A549 (cell line): ENCODE results near the gene SPPL2B. TPM values are rescaled to one million over a fixed set of nuclear protein-coding genes. Genes with fewer than 3 reads are reported as not detected.

ENCODE experiments used
- ATAC-seq, 2 experiments: fragments of 200-7000 bp in 1 of 2; fragments of >200 bp in 1 of 2; cut with Nextera tagmentation in 1 of 2; cut with Tn5 transposase in 1 of 2; 3 replicates each; pipeline versions ENCODE4 v1.8.0 to v1.9.1; 2018 to 2020; ENCODE audit warnings: mild to moderate bottlenecking in 1 of 2, moderate library complexity in 1 of 2
- CTCF ChIA-PET: fragments of 300-600 bp; sonication (Branson Sonifier 250); formaldehyde crosslinking; extraction: SDS; loops from one replicate; lab custom pipeline; 2021; ENCODE audit warnings: antibody characterized with exemption, inconsistent platforms; lab: Yijun Ruan, JAX
- POLR2A ChIA-PET: fragments of 350-600 bp; formaldehyde crosslinking; extraction: SDS; loops from one replicate; lab custom pipeline; 2021; ENCODE audit warnings: antibody characterized with exemption, inconsistent platforms; lab: Yijun Ruan, JAX
- DNase-seq, 2 experiments: peaks; one replicate each; pipeline versions ENCODE4 v3.0.0 to v3.0.0-alpha.2; 2011 to 2016; ENCODE audit warnings: low read depth in 1 of 2, low spot score in 1 of 2
- FAIRE-seq: peaks from 2 replicates; lab custom pipeline; 2011; peaks lifted over from hg19 to GRCh38; lab: Jason Lieb, UNC
- H3K27ac ChIP-seq, 2 experiments: fragments of >200 bp; sonication (Bioruptor Twin); formaldehyde crosslinking; 3 replicates each; pipeline ENCODE4 v1.5.1; 2016 to 2017
- H3K4me1 ChIP-seq: fragments of >200 bp; sonication (Bioruptor Twin); formaldehyde crosslinking; 3 replicates; pipeline ENCODE4 v1.6.1; 2016
- H3K4me2 ChIP-seq: fragments of >200 bp; sonication (Bioruptor Twin); formaldehyde crosslinking; 3 replicates; pipeline ENCODE4 v1.6.1; 2016
- H3K4me3 ChIP-seq: fragments of >200 bp; sonication (Bioruptor Twin); formaldehyde crosslinking; 3 replicates; pipeline ENCODE4 v1.5.1; 2016
- H3K9me3 ChIP-seq: fragments of >200 bp; sonication (Bioruptor Twin); formaldehyde crosslinking; 3 replicates; pipeline ENCODE4 v1.6.1; 2016
- BHLHE40 ChIP-seq: IDR thresholded peaks from 2 replicates; pipeline ENCODE4 v1.6.1; 2012; ENCODE audit warnings: low read depth, low read length, inconsistent platforms
- FOSB ChIP-seq: fragments of 250-450 bp; sonication (Bioruptor Pico); IDR thresholded peaks from 2 replicates; pipeline ENCODE4 v1.5.0; 2020; ENCODE audit warnings: mild to moderate bottlenecking, moderate library complexity
- GATA3 ChIP-seq: IDR thresholded peaks from 2 replicates; pipeline ENCODE4 v1.6.1; 2012; ENCODE audit warnings: borderline replicate concordance
- HOXB13 ChIP-seq: fragments of 250-450 bp; sonication (Bioruptor Pico); IDR thresholded peaks from 2 replicates; pipeline ENCODE4 v1.5.0; 2020; ENCODE audit warnings: low read depth, mild to moderate bottlenecking, moderate library complexity
- JUN ChIP-seq, 2 experiments: fragments of >200 bp; sonication (Bioruptor Twin); formaldehyde crosslinking; IDR thresholded peaks; 2 replicates in 1 of 2; 3 replicates in 1 of 2; pipeline ENCODE4 v1.6.1; 2016 to 2017
- JUNB ChIP-seq: fragments of >200 bp; sonication (Bioruptor Twin); formaldehyde crosslinking; IDR thresholded peaks from 2 replicates; pipeline ENCODE4 v1.6.1; 2016
- MAFK ChIP-seq: fragments of 450-650 bp; IDR thresholded peaks from 2 replicates; pipeline ENCODE4 v1.6.1; 2014; ENCODE audit not compliant: partially characterized antibody
- POLR2A ChIP-seq: IDR thresholded peaks from 2 replicates; pipeline ENCODE4 v1.6.1; 2012; ENCODE audit warnings: mild to moderate bottlenecking, low read length
- ZC3H11A ChIP-seq: fragments of 450-650 bp; IDR thresholded peaks from 2 replicates; pipeline ENCODE4 v1.6.1; 2014; ENCODE audit warnings: antibody characterized with exemption, mild to moderate bottlenecking
- ZFP36 ChIP-seq: fragments of 450-650 bp; IDR thresholded peaks from 2 replicates; pipeline ENCODE4 v1.6.1; 2014; ENCODE audit warnings: borderline replicate concordance; ENCODE audit not compliant: partially characterized antibody
- ZNF302 ChIP-seq: fragments of 250-450 bp; sonication (Bioruptor Pico); IDR thresholded peaks from 2 replicates; pipeline ENCODE4 v1.9.0; 2021; ENCODE audit warnings: inconsistent platforms, mild to moderate bottlenecking, moderate library complexity
- WGBS: methylation state at CpG from one replicate; pipeline ENCODE4 v1.1.6; 2017; ENCODE audit errors: missing lambda C conversion rate; 5-methylcytosine and 5-hydroxymethylcytosine counted together
- polyA plus RNA-seq, 4 experiments: library from polyadenylated mRNA; depleted of rRNA in 3 of 4; stranded (reverse); fragments of >200 nt; fragmentation: RNase III in 1 of 4; extraction: RNeasy Plus Mini Kit Qiagen cat#74134 plus additional on column Dnase treatment in 1 of 4; gene quantifications; 2 replicates in 3 of 4; 3 replicates in 1 of 4; pipeline ENCODE4 v1.2.3, GENCODE V29; 2011 to 2017
- TF ChIP-seq, protein P1 (sequence below): fragments of >200 bp; sonication (Bioruptor Twin); formaldehyde crosslinking; IDR thresholded peaks from 2 replicates; pipeline ENCODE4 v1.6.1; 2016
- TF ChIP-seq, protein P2 (sequence below): fragments of 250-450 bp; sonication (Bioruptor Pico); IDR thresholded peaks from 2 replicates; pipeline ENCODE4 v1.5.0; 2020; ENCODE audit warnings: low read depth, mild to moderate bottlenecking, moderate library complexity
- TF ChIP-seq, protein P3 (sequence below): fragments of 150-350 bp; IDR thresholded peaks from 2 replicates; pipeline ENCODE4 v1.6.1; 2014; ENCODE audit warnings: low read depth, mild to moderate bottlenecking, low read length
- TF ChIP-seq, protein P4 (sequence below): fragments of >200 bp; sonication (Bioruptor Twin); formaldehyde crosslinking; IDR thresholded peaks from 3 replicates; pipeline ENCODE4 v1.5.1; 2016
- TF ChIP-seq, protein P5 (sequence below): fragments of 250-450 bp; sonication (Bioruptor Pico); IDR thresholded peaks from 2 replicates; pipeline ENCODE4 v1.5.0; 2021; ENCODE audit warnings: mild to moderate bottlenecking, moderate library complexity, borderline replicate concordance

The SPPL2B gene
- polyA plus RNA-seq, 2 of the 4 experiments (the other 2 are of a cell fraction), result 11.3 to 36.5 TPM

DNA sequence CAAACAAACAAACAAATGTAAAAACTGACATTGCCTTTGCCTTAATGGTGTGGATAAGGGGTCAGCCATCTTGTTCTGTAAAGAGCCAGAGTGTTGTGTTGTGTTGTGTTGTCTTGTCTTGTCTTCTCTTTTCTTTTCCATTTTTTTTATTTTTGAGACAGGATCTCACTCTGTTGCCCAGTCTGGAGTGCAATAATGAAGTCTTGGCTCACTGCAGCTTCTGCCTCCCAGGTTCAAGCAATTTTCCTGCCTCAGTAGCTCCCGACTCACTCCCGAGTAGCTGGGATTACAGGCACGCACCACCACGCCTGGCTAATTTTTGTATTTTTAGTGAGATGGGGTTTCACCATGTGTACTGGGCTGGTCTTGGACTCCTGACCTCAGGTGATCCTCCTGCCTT lies 71.1 kb downstream of the SPPL2B start:
- FAIRE-seq (no peak), ATAC-seq (no peak), DNase-seq (no peak)
- Histone ChIP-seq H3K9me3 (no peaks in the 10 kb centered on the region), H3K4me2 (no peak overlapping the region), H3K4me3 (no peak overlapping the region), H3K4me1 (peaks cover 9% of the 10 kb centered on the region; the same call in 1 of the 3 replicates)
- CTCF ChIA-PET, result interaction anchor here (0.6 to 2.2 kb wide), 3 partner anchors 7 to 383 kb away, joined by 3 to 6 read pairs (median 4); no protein-coding TSS in a partner anchor
- TF ChIP-seq, protein P1, sequence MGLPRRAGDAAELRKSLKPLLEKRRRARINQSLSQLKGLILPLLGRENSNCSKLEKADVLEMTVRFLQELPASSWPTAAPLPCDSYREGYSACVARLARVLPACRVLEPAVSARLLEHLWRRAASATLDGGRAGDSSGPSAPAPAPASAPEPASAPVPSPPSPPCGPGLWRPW, result no peak
- TF ChIP-seq JUN (IDR thresholded peaks at IDR 0.05) (no peak), HOXB13 (CRISPR knock-in tag) (no peak), ZNF302 (no peak), POLR2A (no peak), FOSB (no peak), MAFK (no peak), GATA3 (no peak), BHLHE40 (no peak), ZC3H11A (no peak), JUNB (no peak), ZFP36 (no peak)
- TF ChIP-seq, protein P2, sequence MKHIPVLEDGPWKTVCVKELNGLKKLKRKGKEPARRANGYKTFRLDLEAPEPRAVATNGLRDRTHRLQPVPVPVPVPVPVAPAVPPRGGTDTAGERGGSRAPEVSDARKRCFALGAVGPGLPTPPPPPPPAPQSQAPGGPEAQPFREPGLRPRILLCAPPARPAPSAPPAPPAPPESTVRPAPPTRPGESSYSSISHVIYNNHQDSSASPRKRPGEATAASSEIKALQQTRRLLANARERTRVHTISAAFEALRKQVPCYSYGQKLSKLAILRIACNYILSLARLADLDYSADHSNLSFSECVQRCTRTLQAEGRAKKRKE (CRISPR knock-in tag), result no peak
- TF ChIP-seq, protein P3, sequence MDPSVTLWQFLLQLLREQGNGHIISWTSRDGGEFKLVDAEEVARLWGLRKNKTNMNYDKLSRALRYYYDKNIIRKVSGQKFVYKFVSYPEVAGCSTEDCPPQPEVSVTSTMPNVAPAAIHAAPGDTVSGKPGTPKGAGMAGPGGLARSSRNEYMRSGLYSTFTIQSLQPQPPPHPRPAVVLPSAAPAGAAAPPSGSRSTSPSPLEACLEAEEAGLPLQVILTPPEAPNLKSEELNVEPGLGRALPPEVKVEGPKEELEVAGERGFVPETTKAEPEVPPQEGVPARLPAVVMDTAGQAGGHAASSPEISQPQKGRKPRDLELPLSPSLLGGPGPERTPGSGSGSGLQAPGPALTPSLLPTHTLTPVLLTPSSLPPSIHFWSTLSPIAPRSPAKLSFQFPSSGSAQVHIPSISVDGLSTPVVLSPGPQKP, result no peak
- TF ChIP-seq, protein P4, sequence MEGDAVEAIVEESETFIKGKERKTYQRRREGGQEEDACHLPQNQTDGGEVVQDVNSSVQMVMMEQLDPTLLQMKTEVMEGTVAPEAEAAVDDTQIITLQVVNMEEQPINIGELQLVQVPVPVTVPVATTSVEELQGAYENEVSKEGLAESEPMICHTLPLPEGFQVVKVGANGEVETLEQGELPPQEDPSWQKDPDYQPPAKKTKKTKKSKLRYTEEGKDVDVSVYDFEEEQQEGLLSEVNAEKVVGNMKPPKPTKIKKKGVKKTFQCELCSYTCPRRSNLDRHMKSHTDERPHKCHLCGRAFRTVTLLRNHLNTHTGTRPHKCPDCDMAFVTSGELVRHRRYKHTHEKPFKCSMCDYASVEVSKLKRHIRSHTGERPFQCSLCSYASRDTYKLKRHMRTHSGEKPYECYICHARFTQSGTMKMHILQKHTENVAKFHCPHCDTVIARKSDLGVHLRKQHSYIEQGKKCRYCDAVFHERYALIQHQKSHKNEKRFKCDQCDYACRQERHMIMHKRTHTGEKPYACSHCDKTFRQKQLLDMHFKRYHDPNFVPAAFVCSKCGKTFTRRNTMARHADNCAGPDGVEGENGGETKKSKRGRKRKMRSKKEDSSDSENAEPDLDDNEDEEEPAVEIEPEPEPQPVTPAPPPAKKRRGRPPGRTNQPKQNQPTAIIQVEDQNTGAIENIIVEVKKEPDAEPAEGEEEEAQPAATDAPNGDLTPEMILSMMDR, result no peak
- TF ChIP-seq, protein P5, sequence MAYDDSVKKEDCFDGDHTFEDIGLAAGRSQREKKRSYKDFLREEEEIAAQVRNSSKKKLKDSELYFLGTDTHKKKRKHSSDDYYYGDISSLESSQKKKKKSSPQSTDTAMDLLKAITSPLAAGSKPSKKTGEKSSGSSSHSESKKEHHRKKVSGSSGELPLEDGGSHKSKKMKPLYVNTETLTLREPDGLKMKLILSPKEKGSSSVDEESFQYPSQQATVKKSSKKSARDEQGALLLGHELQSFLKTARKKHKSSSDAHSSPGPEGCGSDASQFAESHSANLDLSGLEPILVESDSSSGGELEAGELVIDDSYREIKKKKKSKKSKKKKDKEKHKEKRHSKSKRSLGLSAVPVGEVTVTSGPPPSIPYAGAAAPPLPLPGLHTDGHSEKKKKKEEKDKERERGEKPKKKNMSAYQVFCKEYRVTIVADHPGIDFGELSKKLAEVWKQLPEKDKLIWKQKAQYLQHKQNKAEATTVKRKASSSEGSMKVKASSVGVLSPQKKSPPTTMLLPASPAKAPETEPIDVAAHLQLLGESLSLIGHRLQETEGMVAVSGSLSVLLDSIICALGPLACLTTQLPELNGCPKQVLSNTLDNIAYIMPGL, result no peak
- TF ChIP-seq, all 56 proteins: peak for 0
- H3K27ac ChIP-seq, result no peak overlapping the region
- POLR2A ChIA-PET, result no interaction called here
- WGBS, result 87% methylated on average over 4 of the region's 4 CpGs

Other genes with a start within 250 kb of the SPPL2B start
- gene MOB3A, start 232.4 kb upstream of the SPPL2B start, polyA plus RNA-seq (2011; rRNA removed), result 10.9 and 12.9 TPM in 2 replicates
- gene MOB3A, start 232.4 kb upstream of the SPPL2B start, polyA plus RNA-seq (2017; fragmentation: RNase III; extraction: RNeasy Plus Mini Kit Qiagen cat#74134 plus additional on column Dnase treatment), result 8.4 to 9.1 TPM (median 8.7 TPM) in 3 replicates
- gene IZUMO4, start 231.8 kb upstream of the SPPL2B start, polyA plus RNA-seq (2011; rRNA removed), result 0.36 and 0.70 TPM in 2 replicates
- 1.0 to 1.8 TPM (median 1.0 TPM) in 3 replicates for gene IZUMO4, start 231.8 kb upstream of the SPPL2B start, polyA plus RNA-seq (2017; fragmentation: RNase III; extraction: RNeasy Plus Mini Kit Qiagen cat#74134 plus additional on column Dnase treatment)
- 44.4 and 64.8 TPM in 2 replicates for gene AP3D1, start 177.1 kb upstream of the SPPL2B start, polyA plus RNA-seq (2011; rRNA removed)
- gene AP3D1, start 177.1 kb upstream of the SPPL2B start, polyA plus RNA-seq (2017; fragmentation: RNase III; extraction: RNeasy Plus Mini Kit Qiagen cat#74134 plus additional on column Dnase treatment), result 61.0 to 67.2 TPM (median 66.9 TPM) in 3 replicates
- gene DOT1L, start 164.8 kb upstream of the SPPL2B start, polyA plus RNA-seq (2011; rRNA removed), result 2.7 and 5.0 TPM in 2 replicates
- 8.3 to 10.2 TPM (median 10.1 TPM) in 3 replicates for gene DOT1L, start 164.8 kb upstream of the SPPL2B start, polyA plus RNA-seq (2017; fragmentation: RNase III; extraction: RNeasy Plus Mini Kit Qiagen cat#74134 plus additional on column Dnase treatment)
- 18.3 and 19.9 TPM in 2 replicates for gene PLEKHJ1, start 92.4 kb upstream of the SPPL2B start, polyA plus RNA-seq (2011; rRNA removed)
- gene PLEKHJ1, start 92.4 kb upstream of the SPPL2B start, polyA plus RNA-seq (2017; fragmentation: RNase III; extraction: RNeasy Plus Mini Kit Qiagen cat#74134 plus additional on column Dnase treatment), result 32.2 to 34.8 TPM (median 33.9 TPM) in 3 replicates
- gene SF3A2, start 91.9 kb upstream of the SPPL2B start, polyA plus RNA-seq (2011; rRNA removed), result 11.9 and 13.5 TPM in 2 replicates
- 62.7 to 73.4 TPM (median 68.2 TPM) in 3 replicates for gene SF3A2, start 91.9 kb upstream of the SPPL2B start, polyA plus RNA-seq (2017; fragmentation: RNase III; extraction: RNeasy Plus Mini Kit Qiagen cat#74134 plus additional on column Dnase treatment)
- gene AMH, start 79.4 kb upstream of the SPPL2B start, polyA plus RNA-seq (2011; rRNA removed), result 2.8 and 3.0 TPM in 2 replicates
- 12.0 to 13.2 TPM (median 12.7 TPM) in 3 replicates for gene AMH, start 79.4 kb upstream of the SPPL2B start, polyA plus RNA-seq (2017; fragmentation: RNase III; extraction: RNeasy Plus Mini Kit Qiagen cat#74134 plus additional on column Dnase treatment)
- gene JSRP1, start 72.3 kb upstream of the SPPL2B start, polyA plus RNA-seq (2011; rRNA removed), result not detected in 2 replicates
- gene JSRP1, start 72.3 kb upstream of the SPPL2B start, polyA plus RNA-seq (2017; fragmentation: RNase III; extraction: RNeasy Plus Mini Kit Qiagen cat#74134 plus additional on column Dnase treatment), result 0.16 to 0.41 TPM (median 0.32 TPM) in 3 replicates
- gene PEAK3, start 46.5 kb upstream of the SPPL2B start, polyA plus RNA-seq (2011; rRNA removed), result not detected in 2 replicates
- gene PEAK3, start 46.5 kb upstream of the SPPL2B start, polyA plus RNA-seq (2017; fragmentation: RNase III; extraction: RNeasy Plus Mini Kit Qiagen cat#74134 plus additional on column Dnase treatment), result not detected in 3 replicates
- gene LINGO3, start 20.5 kb upstream of the SPPL2B start, polyA plus RNA-seq (2011; rRNA removed), result not detected in 2 replicates
- not detected in 3 replicates for gene LINGO3, start 20.5 kb upstream of the SPPL2B start, polyA plus RNA-seq (2017; fragmentation: RNase III; extraction: RNeasy Plus Mini Kit Qiagen cat#74134 plus additional on column Dnase treatment)
- 112 and 140 TPM in 2 replicates for gene LSM7, start 98 bp upstream of the SPPL2B start, polyA plus RNA-seq (2011; rRNA removed)
- 139 to 170 TPM (median 144 TPM) in 3 replicates for gene LSM7, start 98 bp upstream of the SPPL2B start, polyA plus RNA-seq (2017; fragmentation: RNase III; extraction: RNeasy Plus Mini Kit Qiagen cat#74134 plus additional on column Dnase treatment)
- gene TMPRSS9, start 31.6 kb downstream of the SPPL2B start, polyA plus RNA-seq (2011; rRNA removed), result 0.01 TPM in 1 of 2 replicates, not detected in the other
- 0.04 TPM in 1 of 3 replicates, not detected in the others for gene TMPRSS9, start 31.6 kb downstream of the SPPL2B start, polyA plus RNA-seq (2017; fragmentation: RNase III; extraction: RNeasy Plus Mini Kit Qiagen cat#74134 plus additional on column Dnase treatment)
- gene TIMM13, start 98.9 kb downstream of the SPPL2B start, polyA plus RNA-seq (2011; rRNA removed), result 23.9 and 24.7 TPM in 2 replicates
- 73.6 to 85.7 TPM (median 81.2 TPM) in 3 replicates for gene TIMM13, start 98.9 kb downstream of the SPPL2B start, polyA plus RNA-seq (2017; fragmentation: RNase III; extraction: RNeasy Plus Mini Kit Qiagen cat#74134 plus additional on column Dnase treatment)
- gene LMNB2, start 128.3 kb downstream of the SPPL2B start, polyA plus RNA-seq (2011; rRNA removed), result 53.5 and 54.6 TPM in 2 replicates
- 93.6 to 105 TPM (median 97.7 TPM) in 3 replicates for gene LMNB2, start 128.3 kb downstream of the SPPL2B start, polyA plus RNA-seq (2017; fragmentation: RNase III; extraction: RNeasy Plus Mini Kit Qiagen cat#74134 plus additional on column Dnase treatment)
- 65.3 and 72.5 TPM in 2 replicates for gene GADD45B, start 147.4 kb downstream of the SPPL2B start, polyA plus RNA-seq (2011; rRNA removed)
- gene GADD45B, start 147.4 kb downstream of the SPPL2B start, polyA plus RNA-seq (2017; fragmentation: RNase III; extraction: RNeasy Plus Mini Kit Qiagen cat#74134 plus additional on column Dnase treatment), result 38.6 to 42.4 TPM (median 39.9 TPM) in 3 replicates